Measurements from ENCODE around the gene SLC14A1. TPM values are rescaled to one million over a fixed set of nuclear protein-coding genes. Genes with fewer than 3 reads are reported as not detected.

Gene SLC14A1
- total and polyA plus RNA-seq, 2 of the 4 experiments (the other 2 are of a cell fraction) = 20.5 to 31.9 TPM

DNA sequence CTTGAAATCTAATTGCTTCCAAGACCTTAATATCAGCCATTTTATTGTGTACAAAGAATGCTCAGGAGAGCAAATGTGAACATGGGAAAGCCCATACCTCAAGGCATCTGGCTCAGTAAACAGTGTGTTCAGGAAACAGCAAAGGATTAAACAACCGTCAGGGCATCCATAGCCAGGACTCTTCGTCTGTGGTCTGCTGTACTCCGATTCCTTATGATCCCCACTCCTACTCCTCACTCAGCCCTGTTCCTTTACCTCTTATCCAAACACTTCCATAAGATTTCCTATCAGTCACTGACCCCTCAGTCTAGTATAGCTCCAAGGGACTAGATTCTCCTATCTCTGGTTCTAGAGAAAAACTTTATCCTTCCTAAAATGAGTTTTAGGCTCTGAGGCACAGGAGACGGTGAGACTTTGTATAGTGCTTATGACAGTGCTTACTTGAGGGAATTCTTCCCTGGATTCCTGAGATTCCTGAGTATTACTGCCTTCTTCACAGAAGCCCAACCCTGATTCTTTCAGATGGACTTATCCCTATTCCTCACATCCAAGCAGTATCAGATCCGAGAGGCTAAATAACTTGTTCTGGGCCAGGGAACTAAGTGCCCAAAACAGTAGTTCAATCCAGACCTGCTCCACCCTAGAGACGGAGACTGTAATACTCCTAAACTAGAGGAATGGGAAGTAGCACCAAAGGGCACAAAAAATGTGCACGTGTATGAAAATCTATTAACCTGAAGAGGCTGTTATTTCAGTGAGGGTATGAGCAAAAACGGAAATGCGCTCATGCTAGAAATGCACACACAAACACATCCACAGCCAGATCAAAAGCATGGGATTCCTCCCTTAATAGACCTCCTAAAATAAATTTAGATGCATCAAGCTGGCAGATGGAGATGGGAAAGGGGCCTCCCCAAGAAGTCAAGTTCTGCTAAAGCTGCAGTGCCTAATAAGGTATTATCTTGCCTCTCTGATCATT is 59.4 kb downstream of the SLC14A1 start (continued):
- TF ChIP-seq BHLHE40 (IDR thresholded peaks at IDR 0.05; ENCODE audit: low read depth, low read length) (no peak), SMC3 (IDR thresholded peaks at IDR 0.05; ENCODE audit: low read depth, low read length) (no peak)

DNA sequence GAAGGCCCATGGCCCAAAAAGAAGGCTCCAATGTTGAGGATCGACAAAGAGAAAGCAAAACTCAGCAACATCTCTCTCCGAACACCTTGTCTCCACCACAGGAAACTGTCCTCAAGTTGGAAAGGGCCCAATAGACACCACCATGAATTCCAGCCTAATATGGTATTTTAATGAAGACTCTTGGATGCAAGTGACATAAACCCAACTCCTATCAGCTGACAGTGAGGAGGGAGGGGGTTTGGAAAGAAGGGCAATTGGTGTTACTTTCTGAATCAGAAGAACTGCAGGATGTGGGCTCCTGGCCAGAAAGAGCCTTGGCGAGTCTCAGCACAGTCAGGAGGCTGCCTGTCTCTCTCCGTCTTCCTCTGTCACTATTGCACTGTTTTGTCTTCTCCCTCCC is 61.2 kb downstream of the SLC14A1 start:
- H3K14ac ChIP-seq (replicated peaks; ENCODE audit: low read depth, low read length) = peak overlapping the region; percentile 88
- H2AFZ ChIP-seq (replicated peaks; ENCODE audit: low read length, poor library complexity) = peak overlapping the region; percentile 36
- H2BK15ac ChIP-seq (ENCODE audit: low read depth, low read length) = peak overlapping the region; percentile 71; the same call in 2 of the 3 replicates
- H2BK5ac ChIP-seq (ENCODE audit: low read depth, low read length, poor library complexity, severe bottlenecking) = peak overlapping the region; percentile 99
- no peaks in the 10 kb centered on the region for H3K36me3 ChIP-seq (ENCODE audit: control insufficient read depth, insufficient read depth, low read length)
- peak overlapping the region; percentile 96 for H4K5ac ChIP-seq (ENCODE audit: low read depth, low read length)
- peaks cover 30% of the 10 kb centered on the region for H3K4me1 ChIP-seq (ENCODE audit: control insufficient read depth, insufficient read depth, low read length)
- POLR2A ChIA-PET (ENCODE audit: unreplicated experiment) = interaction anchor here (0.6 kb wide), 1 partner anchor 198 kb away, joined by 4 read pairs; no protein-coding TSS in a partner anchor
- H3K18ac ChIP-seq (ENCODE audit: low read depth, low read length) = peak overlapping the region; percentile 93
- peak overlapping the region; percentile 98 for H2BK120ac ChIP-seq (ENCODE audit: low read depth, low read length)
- H3K23ac ChIP-seq (ENCODE audit: low read depth, low read length) = peak overlapping the region; percentile 80
- DNase-seq = peak; percentile 52
- intact Hi-C loops (cut with micrococcal nuclease) (no loop called here), in situ Hi-C loops (cut with MboI; ENCODE audit: low sequenced_read_pairs) (loop anchor here (10.0 kb wide), 1 partner anchor 60 kb away; no protein-coding TSS in a partner anchor), dilution Hi-C loops (cut with HindIII; ENCODE audit: low sequenced_read_pairs, unreplicated experiment) (no loop called here)
- no peak for TF ChIP-seq MAFK (IDR thresholded peaks at IDR 0.05; ENCODE audit: low read depth, low read length)
- no peak for TF ChIP-seq MXI1 (IDR thresholded peaks at IDR 0.05; ENCODE audit: borderline replicate concordance, low read depth, low read length)
- no peak for TF ChIP-seq CTCF (conservative IDR thresholded peaks at IDR 0.05; ENCODE audit: low read depth, low read length)
- no peak for TF ChIP-seq SMC3 (IDR thresholded peaks at IDR 0.05; ENCODE audit: low read depth, low read length)
- TF ChIP-seq MAZ (IDR thresholded peaks at IDR 0.05; ENCODE audit: borderline replicate concordance, low read depth, low read length) = no peak
- no peak for TF ChIP-seq RAD21 (IDR thresholded peaks at IDR 0.05; ENCODE audit: low read length)
- no peak for TF ChIP-seq RCOR1 (IDR thresholded peaks at IDR 0.05; ENCODE audit: insufficient replicate concordance, low read length)
- no peak for TF ChIP-seq BHLHE40 (IDR thresholded peaks at IDR 0.05; ENCODE audit: low read depth, low read length)
- TF ChIP-seq CEBPB (IDR thresholded peaks at IDR 0.05; ENCODE audit: low read depth, low read length) = no peak
- H4K8ac ChIP-seq (ENCODE audit: low read depth in 2 of 2, low read length in 2 of 2) = peak overlapping the region; percentile 85 to 91
- 20% methylated on average over 1 of the region's 4 CpGs; no CpG with 5 or more reads in 1 of the 2 experiments for WGBS, 2 experiments (ENCODE audit: extremely low coverage in 2 of 2, insufficient read length in 1 of 2)
- H2AK9ac ChIP-seq (replicated peaks; ENCODE audit: low read depth, low read length, poor library complexity) = peak overlapping the region; percentile 18
- peak overlapping the region; percentile 91 for H3K4ac ChIP-seq (ENCODE audit: low read depth, low read length)
- no peak for ATAC-seq (ENCODE audit: low read depth)
- H3K27ac ChIP-seq (ENCODE audit: insufficient read depth, low read length) = peak overlapping the region; percentile 67
- peaks cover 0 to 13% of the 10 kb centered on the region in 2 experiments; a peak in 2 of 4 replicates for H3K79me1 ChIP-seq (ENCODE audit: low read depth in 1 of 2, low read length in 2 of 2)
- H3K9ac ChIP-seq (ENCODE audit: low read depth, low read length) = peak overlapping the region; percentile 38; the same call in 1 of the 2 replicates
- H3K27me3 ChIP-seq (ENCODE audit: control insufficient read depth, insufficient read depth, low read length) = no peaks in the 10 kb centered on the region
- H2AK5ac ChIP-seq (ENCODE audit: low read depth, low read length) = peak overlapping the region; percentile 78
- no peak overlapping the region for H3K4me3 ChIP-seq (ENCODE audit: insufficient read depth, low read depth, low read length)
- H3K56ac ChIP-seq (ENCODE audit: extremely low read depth, insufficient read depth, low read length) = peak overlapping the region; percentile 33; the same call in 1 of the 2 replicates
- CTCF ChIA-PET = no interaction called here
- peak overlapping the region; percentile 13; the same call in 1 of the 2 replicates for H3K4me2 ChIP-seq (ENCODE audit: low read depth, low read length)
- no peaks in the 10 kb centered on the region for H4K20me1 ChIP-seq (ENCODE audit: insufficient read depth, low read length)
- peak overlapping the region; percentile 85 for H4K91ac ChIP-seq (ENCODE audit: insufficient read depth, low read depth, low read length)
- BruUV-seq (replicated peaks) = no TSS peak
- no peaks in the 10 kb centered on the region for H3K9me3 ChIP-seq (ENCODE audit: control insufficient read depth, insufficient read depth, low read length)
- peaks cover 19% of the 10 kb centered on the region for H3K9me1 ChIP-seq (ENCODE audit: insufficient read depth, low read length)
- H2BK20ac ChIP-seq (ENCODE audit: low read depth, low read length) = peak overlapping the region; percentile 94
